Measurements from ENCODE around the gene TBC1D10B. TPM values are rescaled to one million over a fixed set of nuclear protein-coding genes. Genes with fewer than 3 reads are reported as not detected.

TBC1D10B gene
- total and polyA plus RNA-seq, 9 of the 15 experiments (the other 6 are each of a cell fraction or from before 2014, with no cell fraction given): 2.2 to 55.4 (median 17.5) TPM

DNA sequence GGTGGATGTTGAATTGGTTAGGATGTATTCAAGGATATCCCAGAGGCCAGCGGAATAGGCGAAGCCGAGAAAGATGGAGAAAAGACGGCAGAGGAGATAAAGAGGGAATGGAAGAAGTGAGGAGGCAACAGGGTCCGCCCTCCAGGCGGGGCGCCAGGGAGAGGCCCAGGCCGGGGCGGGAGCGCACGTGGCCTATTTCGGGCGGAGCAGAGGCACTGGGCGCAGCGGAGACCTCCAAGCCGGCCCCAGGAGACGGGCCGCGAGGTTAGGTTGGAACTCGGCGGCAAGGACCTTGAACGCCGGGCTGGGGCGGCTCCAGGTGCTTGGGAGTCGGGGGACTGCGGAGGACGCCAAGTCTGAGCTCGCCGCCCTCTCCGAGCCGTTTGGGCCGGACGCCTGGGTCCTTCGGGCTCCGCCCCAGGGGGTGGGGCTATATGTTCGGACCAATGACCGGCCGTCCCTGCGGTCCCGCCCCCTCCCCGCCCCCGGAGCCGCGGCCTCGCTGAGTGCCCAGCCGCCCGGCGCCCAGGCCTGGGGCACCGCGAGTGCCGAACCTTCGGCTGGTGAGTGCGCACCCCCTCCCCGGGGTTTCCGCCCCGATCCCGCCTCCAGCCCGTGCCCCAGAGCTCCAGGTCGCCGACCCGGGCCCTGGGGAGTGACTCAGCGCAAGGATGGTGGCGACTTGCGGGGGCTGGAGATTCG lies 37.0 kb upstream of the TBC1D10B start, which contains the start of gene ZNF771 (continued):
- TF ChIP-seq, protein P1, sequence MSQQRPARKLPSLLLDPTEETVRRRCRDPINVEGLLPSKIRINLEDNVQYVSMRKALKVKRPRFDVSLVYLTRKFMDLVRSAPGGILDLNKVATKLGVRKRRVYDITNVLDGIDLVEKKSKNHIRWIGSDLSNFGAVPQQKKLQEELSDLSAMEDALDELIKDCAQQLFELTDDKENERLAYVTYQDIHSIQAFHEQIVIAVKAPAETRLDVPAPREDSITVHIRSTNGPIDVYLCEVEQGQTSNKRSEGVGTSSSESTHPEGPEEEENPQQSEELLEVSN (IDR thresholded peaks at IDR 0.05; ENCODE audit: borderline replicate concordance in 1 of 2, extremely low read depth in 1 of 2, insufficient read depth in 1 of 2, insufficient read length in 1 of 2, low read depth in 1 of 2, low read length in 1 of 2, poor library complexity in 1 of 2, severe bottlenecking in 1 of 2): peak; percentile 87 to 88
- TF ChIP-seq POLR2G (IDR thresholded peaks at IDR 0.05; ENCODE audit: low read depth, low read length) (peak; percentile 88), ZBED1 (IDR thresholded peaks at IDR 0.05) (no peak), FOXP1 (CRISPR knock-in tag; IDR thresholded peaks at IDR 0.05) (0 out of 2 replicates have a peak, but pooled peaks have one; percentile 39), ZSCAN29 (IDR thresholded peaks at IDR 0.05) (no peak), ZNF384 (IDR thresholded peaks at IDR 0.05; ENCODE audit: low read depth, low read length) (no peak; the same call in 1 of the 2 replicates), RBM34 (IDR thresholded peaks at IDR 0.05; ENCODE audit: borderline replicate concordance, insufficient read depth, low read length) (no peak), ZFP30 (CRISPR knock-in tag; IDR thresholded peaks at IDR 0.05; ENCODE audit: borderline replicate concordance) (no peak), NONO (IDR thresholded peaks at IDR 0.05; ENCODE audit: low read depth in 2 of 2, low read length in 1 of 2) (peak in 1 of 2 experiments; percentile 25; a peak in 1 of 4 replicates), HLTF (IDR thresholded peaks at IDR 0.05) (no peak), RBFOX2 (IDR thresholded peaks at IDR 0.05; ENCODE audit: low read depth, low read length) (peak; percentile 85), CXXC5 (CRISPR knock-in tag; IDR thresholded peaks at IDR 0.05) (peak; percentile 86), ERF (CRISPR knock-in tag; IDR thresholded peaks at IDR 0.05) (no peak), GTF2A2 (tag; IDR thresholded peaks at IDR 0.05) (0 out of 2 replicates have a peak, but pooled peaks have one; percentile 41)
- TF ChIP-seq, protein P2, sequence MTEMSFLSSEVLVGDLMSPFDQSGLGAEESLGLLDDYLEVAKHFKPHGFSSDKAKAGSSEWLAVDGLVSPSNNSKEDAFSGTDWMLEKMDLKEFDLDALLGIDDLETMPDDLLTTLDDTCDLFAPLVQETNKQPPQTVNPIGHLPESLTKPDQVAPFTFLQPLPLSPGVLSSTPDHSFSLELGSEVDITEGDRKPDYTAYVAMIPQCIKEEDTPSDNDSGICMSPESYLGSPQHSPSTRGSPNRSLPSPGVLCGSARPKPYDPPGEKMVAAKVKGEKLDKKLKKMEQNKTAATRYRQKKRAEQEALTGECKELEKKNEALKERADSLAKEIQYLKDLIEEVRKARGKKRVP (CRISPR knock-in tag; IDR thresholded peaks at IDR 0.05): 0 out of 2 replicates have a peak, but pooled peaks have one; percentile 14
- TF ChIP-seq, protein P3, sequence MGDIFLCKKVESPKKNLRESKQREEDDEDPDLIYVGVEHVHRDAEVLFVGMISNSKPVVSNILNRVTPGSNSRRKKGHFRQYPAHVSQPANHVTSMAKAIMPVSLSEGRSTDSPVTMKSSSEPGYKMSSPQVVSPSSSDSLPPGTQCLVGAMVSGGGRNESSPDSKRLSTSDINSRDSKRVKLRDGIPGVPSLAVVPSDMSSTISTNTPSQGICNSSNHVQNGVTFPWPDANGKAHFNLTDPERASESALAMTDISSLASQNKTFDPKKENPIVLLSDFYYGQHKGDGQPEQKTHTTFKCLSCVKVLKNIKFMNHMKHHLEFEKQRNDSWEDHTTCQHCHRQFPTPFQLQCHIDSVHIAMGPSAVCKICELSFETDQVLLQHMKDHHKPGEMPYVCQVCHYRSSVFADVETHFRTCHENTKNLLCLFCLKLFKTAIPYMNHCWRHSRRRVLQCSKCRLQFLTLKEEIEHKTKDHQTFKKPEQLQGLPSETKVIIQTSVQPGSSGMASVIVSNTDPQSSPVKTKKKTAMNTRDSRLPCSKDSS (IDR thresholded peaks at IDR 0.05; ENCODE audit: low read depth, partially characterized antibody): no peak
- TF ChIP-seq, protein P4, sequence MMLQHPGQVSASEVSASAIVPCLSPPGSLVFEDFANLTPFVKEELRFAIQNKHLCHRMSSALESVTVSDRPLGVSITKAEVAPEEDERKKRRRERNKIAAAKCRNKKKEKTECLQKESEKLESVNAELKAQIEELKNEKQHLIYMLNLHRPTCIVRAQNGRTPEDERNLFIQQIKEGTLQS (IDR thresholded peaks at IDR 0.05): peak; percentile 55
- TF ChIP-seq, protein P4 (CRISPR knock-in tag; conservative IDR thresholded peaks at IDR 0.05): no peak
- TF ChIP-seq, protein P5, sequence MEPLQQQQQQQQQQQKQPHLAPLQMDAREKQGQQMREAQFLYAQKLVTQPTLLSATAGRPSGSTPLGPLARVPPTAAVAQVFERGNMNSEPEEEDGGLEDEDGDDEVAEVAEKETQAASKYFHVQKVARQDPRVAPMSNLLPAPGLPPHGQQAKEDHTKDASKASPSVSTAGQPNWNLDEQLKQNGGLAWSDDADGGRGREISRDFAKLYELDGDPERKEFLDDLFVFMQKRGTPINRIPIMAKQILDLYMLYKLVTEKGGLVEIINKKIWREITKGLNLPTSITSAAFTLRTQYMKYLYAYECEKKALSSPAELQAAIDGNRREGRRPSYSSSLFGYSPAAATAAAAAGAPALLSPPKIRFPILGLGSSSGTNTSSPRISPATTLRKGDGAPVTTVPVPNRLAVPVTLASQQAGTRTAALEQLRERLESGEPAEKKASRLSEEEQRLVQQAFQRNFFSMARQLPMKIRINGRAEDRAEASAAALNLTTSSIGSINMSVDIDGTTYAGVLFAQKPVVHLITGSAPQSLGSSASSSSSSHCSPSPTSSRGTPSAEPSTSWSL (CRISPR knock-in tag; IDR thresholded peaks at IDR 0.05; ENCODE audit: borderline replicate concordance): no peak
- TF ChIP-seq, protein P6, sequence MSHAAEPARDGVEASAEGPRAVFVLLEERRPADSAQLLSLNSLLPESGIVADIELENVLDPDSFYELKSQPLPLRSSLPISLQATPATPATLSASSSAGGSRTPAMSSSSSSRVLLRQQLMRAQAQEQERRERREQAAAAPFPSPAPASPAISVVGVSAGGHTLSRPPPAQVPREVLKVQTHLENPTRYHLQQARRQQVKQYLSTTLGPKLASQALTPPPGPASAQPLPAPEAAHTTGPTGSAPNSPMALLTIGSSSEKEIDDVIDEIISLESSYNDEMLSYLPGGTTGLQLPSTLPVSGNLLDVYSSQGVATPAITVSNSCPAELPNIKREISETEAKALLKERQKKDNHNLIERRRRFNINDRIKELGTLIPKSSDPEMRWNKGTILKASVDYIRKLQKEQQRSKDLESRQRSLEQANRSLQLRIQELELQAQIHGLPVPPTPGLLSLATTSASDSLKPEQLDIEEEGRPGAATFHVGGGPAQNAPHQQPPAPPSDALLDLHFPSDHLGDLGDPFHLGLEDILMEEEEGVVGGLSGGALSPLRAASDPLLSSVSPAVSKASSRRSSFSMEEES (CRISPR knock-in tag; IDR thresholded peaks at IDR 0.05): no peak

Measured in K562 (cell line).